IMR-90 (cell line): ENCODE results near the gene POFUT1. TPM values are rescaled to one million over a fixed set of nuclear protein-coding genes. Genes with fewer than 3 reads are reported as not detected.

Experiments
- ATAC-seq: fragments of 200-7000 bp; cut with Tn5 transposase; 2 replicates; pipeline ENCODE4 v1.9.1; 2020; ENCODE audit warnings: low read depth, mild to moderate bottlenecking, moderate library complexity
- BruUV-seq: library from RNA; stranded (reverse); fragments of 400-500 nt; replicated peaks from 2 replicates; lab custom pipeline; 2021; lab: Mats Ljungman, UMichigan
- CTCF ChIA-PET: fragments of 300-600 bp; formaldehyde crosslinking; extraction: SDS; loops from one replicate; lab custom pipeline; 2021; ENCODE audit warnings: antibody characterized with exemption; lab: Yijun Ruan, JAX
- POLR2A ChIA-PET: fragments of 300-600 bp; sonication (Branson Sonifier 250); formaldehyde crosslinking; loops from one replicate; lab custom pipeline; 2022; ENCODE audit warnings: antibody characterized with exemption; ENCODE audit not compliant: unreplicated experiment; lab: Charles Lee
- DNase-seq: peaks from one replicate; pipeline ENCODE4 v3.0.0; 2013
- H2AFZ ChIP-seq: replicated peaks from 2 replicates; pipeline ENCODE3; 2013; ENCODE audit warnings: low read length, mild to moderate bottlenecking; ENCODE audit not compliant: poor library complexity
- H2AK5ac ChIP-seq: 2 replicates; pipeline ENCODE4 v1.6.1; 2013; ENCODE audit warnings: low read depth, low read length, inconsistent platforms
- H2AK9ac ChIP-seq: replicated peaks from 2 replicates; pipeline ENCODE3; 2013; ENCODE audit warnings: mild to moderate bottlenecking, low read depth, low read length, moderate library complexity; ENCODE audit not compliant: poor library complexity
- H2BK120ac ChIP-seq: 2 replicates; pipeline ENCODE4 v1.6.1; 2013; ENCODE audit warnings: low read depth, low read length, inconsistent platforms
- H2BK15ac ChIP-seq: 3 replicates; pipeline ENCODE4 v1.6.1; 2013; ENCODE audit warnings: low read depth, low read length, inconsistent platforms
- H2BK20ac ChIP-seq: 2 replicates; pipeline ENCODE4 v1.6.1; 2013; ENCODE audit warnings: low read depth, mild to moderate bottlenecking, inconsistent platforms, low read length, moderate library complexity
- H2BK5ac ChIP-seq: 2 replicates; pipeline ENCODE4 v1.6.1; 2013; ENCODE audit warnings: mild to moderate bottlenecking, low read depth, low read length, inconsistent platforms; ENCODE audit not compliant: poor library complexity, severe bottlenecking
- H3K14ac ChIP-seq: replicated peaks from 2 replicates; pipeline ENCODE4 v1.6.1; 2013; ENCODE audit warnings: low read depth, low read length, inconsistent platforms
- H3K18ac ChIP-seq: 2 replicates; pipeline ENCODE4 v1.6.1; 2013; ENCODE audit warnings: low read depth, low read length, control low read depth
- H3K23ac ChIP-seq: 2 replicates; pipeline ENCODE4 v1.6.1; 2013; ENCODE audit warnings: low read depth, low read length, inconsistent platforms
- H3K27ac ChIP-seq: 2 replicates; pipeline ENCODE4 v1.5.1; 2013; ENCODE audit warnings: mild to moderate bottlenecking, control low read depth, low read length; ENCODE audit not compliant: insufficient read depth
- H3K27me3 ChIP-seq: 2 replicates; pipeline ENCODE4 v1.6.1; 2013; ENCODE audit warnings: low read length; ENCODE audit not compliant: control insufficient read depth, insufficient read depth
- H3K36me3 ChIP-seq: 2 replicates; pipeline ENCODE4 v1.6.1; 2013; ENCODE audit warnings: low read length, mixed read lengths; ENCODE audit not compliant: control insufficient read depth, insufficient read depth
- H3K4ac ChIP-seq: 2 replicates; pipeline ENCODE4 v1.6.1; 2013; ENCODE audit warnings: low read depth, low read length, inconsistent platforms
- H3K4me1 ChIP-seq: 2 replicates; pipeline ENCODE4 v1.6.1; 2013; ENCODE audit warnings: low read length, mixed read lengths; ENCODE audit not compliant: control insufficient read depth, insufficient read depth
- H3K4me2 ChIP-seq: 2 replicates; pipeline ENCODE4 v1.6.1; 2013; ENCODE audit warnings: low read depth, mild to moderate bottlenecking, control low read depth, low read length, moderate library complexity
- H3K4me3 ChIP-seq: 2 replicates; pipeline ENCODE4 v1.5.1; 2013; ENCODE audit warnings: low read depth, mild to moderate bottlenecking, control low read depth, low read length, moderate library complexity; ENCODE audit not compliant: insufficient read depth
- H3K56ac ChIP-seq: 2 replicates; pipeline ENCODE4 v1.6.1; 2013; ENCODE audit warnings: low read length, inconsistent platforms; ENCODE audit not compliant: insufficient read depth; ENCODE audit errors: extremely low read depth
- H3K79me1 ChIP-seq, 2 experiments: 2 replicates each; pipeline ENCODE4 v1.6.1; 2013; ENCODE audit warnings: low read length in 2 of 2, inconsistent platforms in 1 of 2, low read depth in 1 of 2
- H3K9ac ChIP-seq: 2 replicates; pipeline ENCODE4 v1.6.1; 2013; ENCODE audit warnings: low read depth, low read length, control low read depth
- H3K9me1 ChIP-seq: 2 replicates; pipeline ENCODE4 v1.6.1; 2013; ENCODE audit warnings: low read length, inconsistent platforms; ENCODE audit not compliant: insufficient read depth
- H3K9me3 ChIP-seq: 2 replicates; pipeline ENCODE4 v1.6.1; 2013; ENCODE audit warnings: low read length; ENCODE audit not compliant: control insufficient read depth, insufficient read depth
- H4K20me1 ChIP-seq: 2 replicates; pipeline ENCODE4 v1.6.1; 2013; ENCODE audit warnings: low read length, inconsistent platforms; ENCODE audit not compliant: insufficient read depth
- H4K5ac ChIP-seq: 2 replicates; pipeline ENCODE4 v1.6.1; 2013; ENCODE audit warnings: mild to moderate bottlenecking, low read depth, low read length, control low read depth
- H4K8ac ChIP-seq, 2 experiments: 2 replicates each; pipeline ENCODE4 v1.6.1; 2013; ENCODE audit warnings: low read depth in 2 of 2, low read length in 2 of 2, control low read depth in 1 of 2, inconsistent platforms in 1 of 2
- H4K91ac ChIP-seq: 2 replicates; pipeline ENCODE4 v1.6.1; 2013; ENCODE audit warnings: low read depth, low read length, inconsistent platforms; ENCODE audit not compliant: insufficient read depth
- BHLHE40 ChIP-seq: fragments of 150-350 bp; IDR thresholded peaks from 2 replicates; pipeline ENCODE4 v1.6.1; 2016; ENCODE audit warnings: mild to moderate bottlenecking, low read depth, low read length
- CEBPB ChIP-seq: IDR thresholded peaks from 2 replicates; pipeline ENCODE4 v1.6.1; 2012; ENCODE audit warnings: low read depth, low read length, improper control_type of control experiment
- CHD1 ChIP-seq: IDR thresholded peaks from 2 replicates; pipeline ENCODE4 v1.6.1; 2012; ENCODE audit warnings: low read depth, low read length, improper control_type of control experiment
- FOS ChIP-seq: fragments of 150-350 bp; IDR thresholded peaks from 2 replicates; pipeline ENCODE4 v1.6.1; 2016; ENCODE audit warnings: low read depth, low read length
- MAFK ChIP-seq: IDR thresholded peaks from 2 replicates; pipeline ENCODE4 v1.6.1; 2012; ENCODE audit warnings: low read depth, low read length, improper control_type of control experiment
- MAZ ChIP-seq: IDR thresholded peaks from 2 replicates; pipeline ENCODE4 v1.6.1; 2012; ENCODE audit warnings: low read depth, mild to moderate bottlenecking, low read length, improper control_type of control experiment, moderate library complexity, borderline replicate concordance
- NFE2L2 ChIP-seq: fragments of 150-350 bp; IDR thresholded peaks from 2 replicates; pipeline ENCODE4 v1.6.1; 2016; ENCODE audit warnings: low read depth, mild to moderate bottlenecking, low read length
- RAD21 ChIP-seq: IDR thresholded peaks from 2 replicates; pipeline ENCODE4 v1.6.1; 2012; ENCODE audit warnings: low read length, improper control_type of control experiment
- RCOR1 ChIP-seq: IDR thresholded peaks from 2 replicates; pipeline ENCODE4 v1.6.1; 2012; ENCODE audit warnings: mild to moderate bottlenecking, low read length, improper control_type of control experiment; ENCODE audit not compliant: insufficient replicate concordance
- RFX5 ChIP-seq: IDR thresholded peaks from 2 replicates; pipeline ENCODE4 v1.8.0; 2012; ENCODE audit warnings: low read depth, mild to moderate bottlenecking, low read length, moderate library complexity
- SMC3 ChIP-seq: fragments of 150-350 bp; IDR thresholded peaks from 2 replicates; pipeline ENCODE4 v1.6.1; 2016; ENCODE audit warnings: low read depth, mild to moderate bottlenecking, antibody characterized with exemption, low read length, moderate library complexity
- WGBS, 2 experiments: methylation state at CpG; one replicate each; pipeline versions ENCODE4 v1.1.5 to v1.1.7; 2013; ENCODE audit warnings: missing lambda C conversion rate in 2 of 2; ENCODE audit not compliant: insufficient read length in 1 of 2; ENCODE audit errors: extremely low coverage in 2 of 2; 5-methylcytosine and 5-hydroxymethylcytosine counted together
- dilution Hi-C: fragments of 300-500 bp; cut with HindIII; formaldehyde crosslinking; loops from one replicate; pipeline ENCODE4 v1.14.3; 2018; ENCODE audit warnings: low sequenced_read_pairs; ENCODE audit not compliant: unreplicated experiment
- in situ Hi-C: fragments of 300-500 bp; cut with MboI; formaldehyde crosslinking; loops from 3 replicates; pipeline ENCODE4 v1.14.3; 2019; ENCODE audit warnings: low sequenced_read_pairs, inconsistent platforms, mixed read lengths
- intact Hi-C: fragments of 100-400 bp; cut with micrococcal nuclease; formaldehyde crosslinking; loops from 2 replicates; pipeline ENCODE4 v1.10.0; 2022
- polyA plus RNA-seq, 3 experiments: library from polyadenylated mRNA; depleted of rRNA; stranded (reverse); fragments of >200 nt; gene quantifications; 2 replicates each; pipeline ENCODE4 v1.2.3, GENCODE V29; 2012; ENCODE audit warnings: low replicate concordance in 1 of 3
- total RNA-seq: library from RNA; depleted of rRNA; stranded (reverse); fragments of >200 nt; gene quantifications from 2 replicates; pipeline ENCODE4 v1.2.3, GENCODE V29; 2012
- TF ChIP-seq, protein P1 (sequence below): fragments of 150-350 bp; IDR thresholded peaks from 2 replicates; pipeline ENCODE4 v1.6.1; 2017; ENCODE audit warnings: mild to moderate bottlenecking, antibody characterized with exemption, low read length, low read depth
- TF ChIP-seq, protein P2 (sequence below): fragments of 150-350 bp; IDR thresholded peaks from 2 replicates; pipeline ENCODE4 v1.6.1; 2016; ENCODE audit warnings: low read depth, mild to moderate bottlenecking, low read length, moderate library complexity, borderline replicate concordance

The POFUT1 gene
- total and polyA plus RNA-seq, 2 of the 4 experiments (the other 2 are of a cell fraction) = 25.5 to 41.1 TPM

DNA sequence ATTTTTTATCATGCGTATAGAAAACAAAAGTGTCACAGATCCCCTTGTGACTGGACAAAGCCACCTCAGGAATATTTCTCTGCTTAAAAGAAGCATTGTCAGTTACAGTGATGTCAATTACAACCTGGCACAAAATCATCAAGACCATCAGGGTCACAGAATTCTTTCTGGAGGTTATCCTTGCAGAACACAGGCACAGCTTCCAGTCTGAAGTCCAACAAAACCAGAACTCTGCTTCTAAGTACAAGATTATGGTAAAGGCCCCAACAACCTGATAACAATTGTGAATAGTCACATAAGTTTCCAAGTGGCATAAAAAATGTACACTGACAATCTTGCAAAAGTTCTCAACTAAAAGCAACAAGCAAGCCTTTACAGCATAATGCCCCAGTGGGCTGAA, 21.2 kb upstream of the POFUT1 start:
- no peak overlapping the region for H2AK5ac ChIP-seq
- no peak overlapping the region for H2BK15ac ChIP-seq
- peaks cover 18% of the 10 kb centered on the region for H3K9me1 ChIP-seq
- H4K8ac ChIP-seq = no peak overlapping the region
- no peaks in the 10 kb centered on the region for H3K27me3 ChIP-seq
- no peak overlapping the region for H3K56ac ChIP-seq
- no peak overlapping the region for H2AK9ac ChIP-seq
- intact Hi-C loops = no loop called here
- WGBS, 2 experiments = no CpG with 5 or more reads among the region's 1 CpG
- peaks cover 0 to 21% of the 10 kb centered on the region in 2 experiments; a peak in 2 of 4 replicates for H3K79me1 ChIP-seq
- no peak overlapping the region for H3K18ac ChIP-seq
- H2AFZ ChIP-seq = no peak overlapping the region
- in situ Hi-C loops = no loop called here
- POLR2A ChIA-PET = no interaction called here
- BruUV-seq = no TSS peak
- H4K20me1 ChIP-seq = no peaks in the 10 kb centered on the region
- no peak overlapping the region for H3K9ac ChIP-seq
- no peak overlapping the region for H2BK5ac ChIP-seq
- H2BK120ac ChIP-seq = no peak overlapping the region
- DNase-seq (no peak), ATAC-seq (no peak)
- H3K4me2 ChIP-seq = no peak overlapping the region
- H3K9me3 ChIP-seq = no peaks in the 10 kb centered on the region
- CTCF ChIA-PET = no interaction called here
- H3K14ac ChIP-seq = no peak overlapping the region
- no peak overlapping the region for H4K5ac ChIP-seq
- dilution Hi-C loops = no loop called here
- no peak for TF ChIP-seq BHLHE40
- TF ChIP-seq FOS = no peak
- TF ChIP-seq CEBPB = no peak
- TF ChIP-seq NFE2L2 = no peak
- TF ChIP-seq MAZ = no peak
- TF ChIP-seq MAFK = no peak
- no peak for TF ChIP-seq RFX5
- TF ChIP-seq, protein P1, sequence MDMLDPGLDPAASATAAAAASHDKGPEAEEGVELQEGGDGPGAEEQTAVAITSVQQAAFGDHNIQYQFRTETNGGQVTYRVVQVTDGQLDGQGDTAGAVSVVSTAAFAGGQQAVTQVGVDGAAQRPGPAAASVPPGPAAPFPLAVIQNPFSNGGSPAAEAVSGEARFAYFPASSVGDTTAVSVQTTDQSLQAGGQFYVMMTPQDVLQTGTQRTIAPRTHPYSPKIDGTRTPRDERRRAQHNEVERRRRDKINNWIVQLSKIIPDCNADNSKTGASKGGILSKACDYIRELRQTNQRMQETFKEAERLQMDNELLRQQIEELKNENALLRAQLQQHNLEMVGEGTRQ = no peak
- no peak for TF ChIP-seq RAD21
- TF ChIP-seq, protein P2, sequence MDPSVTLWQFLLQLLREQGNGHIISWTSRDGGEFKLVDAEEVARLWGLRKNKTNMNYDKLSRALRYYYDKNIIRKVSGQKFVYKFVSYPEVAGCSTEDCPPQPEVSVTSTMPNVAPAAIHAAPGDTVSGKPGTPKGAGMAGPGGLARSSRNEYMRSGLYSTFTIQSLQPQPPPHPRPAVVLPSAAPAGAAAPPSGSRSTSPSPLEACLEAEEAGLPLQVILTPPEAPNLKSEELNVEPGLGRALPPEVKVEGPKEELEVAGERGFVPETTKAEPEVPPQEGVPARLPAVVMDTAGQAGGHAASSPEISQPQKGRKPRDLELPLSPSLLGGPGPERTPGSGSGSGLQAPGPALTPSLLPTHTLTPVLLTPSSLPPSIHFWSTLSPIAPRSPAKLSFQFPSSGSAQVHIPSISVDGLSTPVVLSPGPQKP = no peak
- TF ChIP-seq CHD1 = no peak
- TF ChIP-seq RCOR1 = no peak
- TF ChIP-seq SMC3 = no peak
- H3K23ac ChIP-seq = no peak overlapping the region
- no peak overlapping the region for H2BK20ac ChIP-seq
- peaks cover 8% of the 10 kb centered on the region for H3K4me1 ChIP-seq
- no peaks in the 10 kb centered on the region for H3K36me3 ChIP-seq
- H3K27ac ChIP-seq = no peak overlapping the region
- H4K91ac ChIP-seq = no peak overlapping the region
- H3K4ac ChIP-seq = no peak overlapping the region
- no peak overlapping the region for H3K4me3 ChIP-seq
